Central memory CD8-positive, alpha-beta T cell (primary cell): ENCODE results near the gene MLPH.
A peak's percentile ranks its signal among the peaks of the same experiment; 100 is the strongest.

Experiments used
- ATAC-seq: fragments of 150-1000 bp; cut with Tn5 transposase; replicated peaks from 2 replicates; pipeline ENCODE4 v1.10.0; 2022; ENCODE audit warnings: mild to moderate bottlenecking, moderate FRiP score, moderate number of reproducible peaks; ENCODE audit not compliant: poor library complexity, severe bottlenecking; ENCODE audit errors: extremely low read depth
- DNase-seq, 2 donors: peaks; one replicate each; pipeline ENCODE4 v3.0.0; 2021; ENCODE audit warnings: low spot score in 2 of 2
- H3K27ac Mint-ChIP-seq: one replicate; pipeline ENCODE4 v1.8.0; 2022; ENCODE audit warnings: low read depth, mild to moderate bottlenecking, moderate library complexity, mixed read lengths
- H3K27me3 Mint-ChIP-seq: one replicate; pipeline ENCODE4 v1.8.0; 2022; ENCODE audit warnings: mixed read lengths
- H3K36me3 Mint-ChIP-seq: one replicate; pipeline ENCODE4 v1.8.0; 2022; ENCODE audit warnings: mild to moderate bottlenecking, moderate library complexity, mixed read lengths; ENCODE audit not compliant: insufficient read depth
- H3K4me1 Mint-ChIP-seq: one replicate; pipeline ENCODE4 v1.8.0; 2022; ENCODE audit warnings: mixed read lengths
- H3K4me3 Mint-ChIP-seq: one replicate; pipeline ENCODE4 v1.8.0; 2022; ENCODE audit warnings: mild to moderate bottlenecking, moderate library complexity, mixed read lengths
- H3K9me3 Mint-ChIP-seq: one replicate; pipeline ENCODE4 v1.8.0; 2022; ENCODE audit warnings: mixed read lengths

The MLPH gene

DNA sequence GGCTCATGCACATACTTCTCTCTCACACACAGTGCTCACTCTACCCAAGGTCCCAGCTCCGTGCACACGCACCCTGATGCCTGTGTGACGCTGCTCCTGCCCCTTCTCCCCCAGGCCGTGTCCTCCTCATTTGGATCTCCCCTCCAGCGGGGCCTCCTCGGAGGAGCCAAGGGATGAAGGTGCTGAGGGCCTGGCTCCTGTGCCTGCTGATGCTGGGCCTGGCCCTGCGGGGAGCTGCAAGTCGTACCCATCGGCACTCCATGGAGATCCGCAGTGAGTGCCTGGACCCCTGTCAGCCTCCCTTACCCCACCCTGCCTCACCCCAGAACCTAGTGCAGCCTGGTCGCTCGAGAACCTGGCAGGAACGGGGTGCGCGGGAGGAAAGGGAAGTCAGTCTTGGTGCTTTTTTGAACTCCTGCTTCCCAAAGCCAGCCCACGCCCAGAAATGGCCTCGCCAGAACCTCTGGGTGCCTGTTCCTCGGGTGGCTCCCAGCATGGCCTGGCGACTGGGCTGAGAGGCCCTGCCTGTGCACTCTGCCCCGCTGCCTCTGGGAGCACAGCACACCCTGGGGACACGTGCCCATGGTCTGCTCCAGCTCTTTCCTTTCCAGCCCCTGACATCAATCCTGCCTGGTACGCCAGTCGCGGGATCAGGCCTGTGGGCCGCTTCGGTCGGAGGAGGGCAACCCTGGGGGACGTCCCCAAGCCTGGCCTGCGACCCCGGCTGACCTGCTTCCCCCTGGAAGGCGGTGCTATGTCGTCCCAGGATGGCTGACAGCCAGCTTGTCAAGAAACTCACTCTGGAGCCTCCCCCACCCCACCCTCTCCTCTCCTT, 79.6 kb downstream of the MLPH start, which contains the start of gene PRLH:
TSS of gene PRLH (plus strand) at position 174 of the 835 bp plus-strand sequence. CDS start at position 174, 0 bp downstream.
- ATAC-seq, result no peak
- Mint-ChIP-seq H3K4me3 (no peak within 1 kb of the TSS), H3K4me1 (no peaks in the 10 kb centered on the region), H3K27ac (no peak within 1 kb of the TSS), H3K27me3 (no peaks in the 10 kb centered on the region), H3K9me3 (no peaks in the 10 kb centered on the region), H3K36me3 (no peaks in the 10 kb centered on the region)
- DNase-seq, result no peak

DNA sequence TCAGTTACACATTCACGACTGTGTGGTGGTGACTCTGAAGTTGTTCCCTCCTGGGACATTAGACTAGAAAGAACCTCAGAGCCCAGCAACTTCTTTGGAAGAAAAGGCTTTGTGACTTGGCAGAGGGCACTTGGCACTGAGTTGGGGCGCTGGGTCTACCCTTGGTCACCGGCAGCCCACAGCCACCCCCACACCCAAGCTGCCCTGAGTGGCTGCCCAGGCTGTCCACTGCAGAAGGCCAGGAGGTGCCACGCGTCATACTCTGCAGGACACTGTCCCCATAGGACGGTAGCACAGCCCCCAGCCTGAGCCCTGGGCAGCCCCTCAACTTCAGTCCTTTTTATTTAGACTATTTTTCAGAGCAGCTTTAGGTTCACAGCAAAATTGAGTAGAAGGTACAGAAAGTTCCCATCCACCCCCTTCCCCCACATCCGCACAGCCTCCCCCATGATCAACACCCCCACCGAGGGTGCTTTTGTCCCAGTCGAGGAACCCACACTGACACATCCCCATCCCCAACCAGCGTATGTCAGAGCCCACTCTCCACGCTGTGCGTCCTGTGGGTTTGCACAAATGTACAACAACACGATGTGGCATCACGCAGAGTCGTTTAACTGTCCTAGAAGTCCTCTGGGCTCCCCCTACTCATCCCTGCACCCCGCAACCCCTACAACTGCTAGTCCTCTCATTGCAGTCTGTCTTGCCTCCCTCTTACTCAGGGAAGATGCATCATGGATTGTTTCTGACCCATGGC, 80.4 kb downstream of the MLPH start:
- Mint-ChIP-seq H3K27ac (no peak overlapping the region), H3K4me1 (peaks cover 5% of the 10 kb centered on the region), H3K4me3 (no peak overlapping the region), H3K9me3 (no peaks in the 10 kb centered on the region), H3K27me3 (no peaks in the 10 kb centered on the region), H3K36me3 (no peaks in the 10 kb centered on the region)
- no peak for DNase-seq
- ATAC-seq, result no peak

DNA sequence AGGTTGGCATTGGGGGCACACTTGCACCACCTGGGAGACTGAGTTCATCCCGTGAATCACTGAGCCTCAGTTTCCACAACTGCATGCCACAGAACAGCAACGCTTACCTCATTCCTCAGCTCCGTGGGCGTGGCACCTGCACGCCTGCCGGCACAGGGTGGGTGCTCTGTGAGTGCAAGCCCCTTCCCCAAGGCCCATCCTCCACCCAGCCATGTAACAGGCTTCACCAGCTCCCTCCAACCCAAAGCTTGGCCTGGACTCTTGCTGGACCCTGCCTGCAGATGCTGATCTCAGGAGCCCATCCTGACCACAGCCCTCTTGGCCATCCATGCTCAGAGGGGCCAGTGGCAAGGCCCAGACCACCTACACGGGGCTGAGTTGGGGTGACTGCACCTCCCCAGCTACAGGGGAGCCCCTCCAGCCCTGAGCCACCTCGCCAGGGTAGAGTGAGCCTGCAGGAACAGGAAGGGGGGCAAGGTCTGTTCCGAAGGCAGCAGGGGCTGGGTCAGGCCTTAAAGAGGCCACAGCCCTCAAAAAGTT, 81.1 kb downstream of the MLPH start:
- Mint-ChIP-seq H3K4me1 (peaks cover 5% of the 10 kb centered on the region), H3K4me3 (no peak overlapping the region), H3K27me3 (no peaks in the 10 kb centered on the region), H3K27ac (no peak overlapping the region), H3K36me3 (no peaks in the 10 kb centered on the region), H3K9me3 (no peaks in the 10 kb centered on the region)
- ATAC-seq (no peak), DNase-seq (no peak)

DNA sequence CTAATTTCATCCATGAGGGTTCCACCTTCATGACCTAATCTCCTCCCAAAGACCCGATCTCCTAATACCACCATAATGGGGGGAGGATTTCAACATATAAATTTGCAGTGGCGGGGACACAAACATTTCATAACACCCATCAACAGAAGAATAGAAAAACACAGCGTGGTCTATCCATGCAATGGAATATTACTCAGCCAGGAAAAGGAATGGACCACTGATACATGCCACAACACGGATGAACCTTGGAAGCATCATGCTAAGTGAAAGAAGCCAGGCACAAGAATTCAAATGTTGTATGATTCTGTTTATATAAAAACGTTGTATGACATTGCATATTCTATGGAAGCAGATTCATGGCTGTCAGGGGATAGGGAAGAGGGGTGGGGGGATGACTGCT, 82.0 kb downstream of the MLPH start:
- Mint-ChIP-seq H3K27ac (no peak overlapping the region), H3K4me3 (no peak overlapping the region), H3K4me1 (peaks cover 5% of the 10 kb centered on the region), H3K9me3 (no peaks in the 10 kb centered on the region), H3K27me3 (no peaks in the 10 kb centered on the region), H3K36me3 (no peaks in the 10 kb centered on the region)
- ATAC-seq (no peak), DNase-seq (no peak)

DNA sequence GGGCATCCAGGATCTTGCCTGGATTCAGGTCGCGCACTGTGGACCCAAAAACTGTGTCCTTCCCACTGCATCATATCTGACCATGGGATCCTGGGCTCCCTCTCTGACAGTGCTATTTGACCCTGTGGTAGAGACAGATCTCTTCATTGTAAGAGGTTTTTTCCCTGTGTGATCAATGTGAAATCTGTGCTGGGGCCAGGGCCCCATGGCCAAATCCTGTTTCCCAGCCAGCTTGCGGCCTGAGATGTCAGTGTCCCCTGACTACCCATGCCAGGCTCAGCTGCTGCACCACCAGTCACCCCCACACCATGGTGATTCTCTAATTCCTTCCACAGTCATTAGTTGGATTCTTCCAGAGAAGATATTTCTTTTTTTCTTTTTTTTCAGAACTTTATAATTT, 82.8 kb downstream of the MLPH start:
- DNase-seq (no peak), ATAC-seq (no peak)
- no peaks in the 10 kb centered on the region for H3K9me3 Mint-ChIP-seq
- H3K27me3 Mint-ChIP-seq, result peaks cover under 1% of the 10 kb centered on the region
- H3K27ac Mint-ChIP-seq, result no peak overlapping the region
- H3K4me1 Mint-ChIP-seq, result peaks cover 5% of the 10 kb centered on the region
- no peak overlapping the region for H3K4me3 Mint-ChIP-seq
- H3K36me3 Mint-ChIP-seq, result no peaks in the 10 kb centered on the region

DNA sequence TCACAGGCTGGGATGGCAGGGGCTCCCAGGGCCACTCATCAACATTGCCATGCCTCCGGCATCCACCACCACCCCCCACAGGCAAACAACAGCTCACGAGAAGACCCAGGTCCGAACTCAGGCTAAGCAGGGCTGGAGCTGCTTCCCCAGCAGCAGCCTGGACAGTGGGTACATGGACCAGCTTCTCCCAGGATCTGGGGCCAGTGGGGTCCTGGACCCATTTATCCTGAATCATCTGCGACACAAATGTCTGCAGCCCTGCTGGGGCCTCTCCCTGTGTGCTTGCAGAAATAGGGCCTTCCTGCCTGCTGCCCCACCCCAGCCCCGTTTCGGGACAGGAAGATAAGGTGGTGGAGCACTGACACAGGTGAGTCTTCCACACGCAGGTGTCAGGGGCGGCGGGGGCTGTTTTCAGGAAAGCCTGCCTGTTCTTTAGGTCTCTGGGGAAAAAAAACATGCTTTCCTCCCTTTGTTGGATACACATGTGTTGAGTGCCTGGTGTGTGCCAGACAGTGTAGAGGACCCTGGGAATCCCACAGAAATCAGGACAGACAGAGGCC, 83.8 kb downstream of the MLPH start:
- no peaks in the 10 kb centered on the region for H3K36me3 Mint-ChIP-seq
- peaks cover 5% of the 10 kb centered on the region for H3K4me1 Mint-ChIP-seq
- H3K9me3 Mint-ChIP-seq, result no peaks in the 10 kb centered on the region
- no peak overlapping the region for H3K4me3 Mint-ChIP-seq
- DNase-seq (no peak), ATAC-seq (no peak)
- H3K27ac Mint-ChIP-seq, result no peak overlapping the region
- peaks cover 6% of the 10 kb centered on the region for H3K27me3 Mint-ChIP-seq

DNA sequence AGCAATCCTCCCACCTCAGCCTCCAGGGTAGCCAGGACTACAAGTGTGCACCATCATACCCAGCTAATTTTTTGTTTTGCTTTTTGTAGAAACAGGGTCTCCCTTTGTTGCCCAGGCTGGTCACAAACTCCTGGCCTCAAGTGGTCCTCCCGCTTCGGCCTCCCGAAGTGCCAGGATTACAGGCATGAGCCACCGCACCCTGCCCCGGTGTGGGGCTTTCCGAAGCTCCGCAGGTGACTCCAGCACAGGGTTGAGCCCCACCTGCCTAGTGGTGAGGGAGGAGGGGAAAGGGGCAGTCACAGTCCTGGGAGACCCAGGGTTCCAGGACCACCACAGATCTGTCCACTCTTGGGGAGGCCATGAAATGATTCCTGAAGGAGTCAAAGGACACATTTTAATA, 84.5 kb downstream of the MLPH start:
- no peak overlapping the region for H3K4me3 Mint-ChIP-seq
- H3K36me3 Mint-ChIP-seq, result no peaks in the 10 kb centered on the region
- DNase-seq (no peak), ATAC-seq (no peak)
- peaks cover 13% of the 10 kb centered on the region for H3K27me3 Mint-ChIP-seq
- H3K4me1 Mint-ChIP-seq, result peaks cover 5% of the 10 kb centered on the region
- no peaks in the 10 kb centered on the region for H3K9me3 Mint-ChIP-seq
- H3K27ac Mint-ChIP-seq, result no peak overlapping the region

DNA sequence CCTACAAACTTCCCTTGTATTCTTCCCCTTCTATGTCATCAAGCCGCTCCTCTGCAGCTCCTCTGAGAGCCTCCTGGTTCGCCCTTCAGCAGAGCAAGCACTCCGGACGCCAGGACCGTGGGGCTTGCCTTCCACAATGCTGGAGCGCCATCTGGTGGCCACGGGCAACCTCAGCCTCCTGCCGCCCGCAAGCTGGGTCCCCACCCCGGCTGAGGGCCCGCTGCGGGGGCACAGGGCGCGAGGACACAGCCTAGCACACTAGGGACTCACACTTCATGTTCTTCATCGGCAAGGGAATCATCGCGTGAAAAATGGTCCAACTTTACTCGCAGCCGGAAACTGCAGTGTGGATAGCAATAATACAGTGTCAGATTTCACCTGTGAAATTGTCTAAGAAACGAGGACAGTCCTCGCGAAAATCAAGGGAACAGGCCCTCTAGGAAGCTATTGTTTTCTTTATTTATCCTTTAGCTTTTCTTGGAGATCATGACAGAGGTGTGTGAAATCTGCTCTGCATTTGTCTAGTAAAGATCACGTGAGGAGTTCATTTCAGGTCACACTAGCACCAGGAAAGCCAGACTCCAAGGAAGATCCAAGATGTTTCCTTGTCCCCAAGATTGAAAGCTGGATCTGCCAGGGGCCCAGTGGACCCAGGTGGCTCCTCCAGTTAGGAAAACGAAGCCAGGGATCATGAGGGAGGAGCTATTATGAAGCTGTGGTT, 85.1 kb downstream of the MLPH start:
- no peaks in the 10 kb centered on the region for H3K9me3 Mint-ChIP-seq
- H3K27me3 Mint-ChIP-seq, result peaks cover 19% of the 10 kb centered on the region
- no peak overlapping the region for H3K27ac Mint-ChIP-seq
- DNase-seq (peak; percentile 61 to 83), ATAC-seq (peak; percentile 88)
- peaks cover 5% of the 10 kb centered on the region for H3K4me1 Mint-ChIP-seq
- no peak overlapping the region for H3K4me3 Mint-ChIP-seq
- H3K36me3 Mint-ChIP-seq, result no peaks in the 10 kb centered on the region

DNA sequence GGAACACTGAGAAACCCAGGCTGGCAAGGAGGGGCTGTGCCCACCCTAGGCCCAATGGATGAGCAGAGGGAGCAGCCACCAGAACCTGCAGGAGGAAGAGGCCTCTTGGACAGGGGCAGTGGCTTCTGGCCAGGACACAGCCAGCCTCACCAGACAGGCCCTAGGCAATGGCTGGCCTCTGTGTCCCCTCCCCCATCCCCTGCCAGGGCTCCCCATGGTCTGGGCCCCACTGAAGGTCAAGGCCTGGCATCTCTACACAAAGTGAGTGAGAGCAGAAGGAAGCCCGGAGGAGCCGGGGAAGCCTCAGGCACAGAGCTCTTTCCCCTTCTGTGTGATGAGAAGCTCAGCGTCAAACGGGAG, 85.7 kb downstream of the MLPH start:
- no peak overlapping the region for H3K27ac Mint-ChIP-seq
- ATAC-seq (no peak), DNase-seq (no peak)
- H3K4me1 Mint-ChIP-seq, result peaks cover 5% of the 10 kb centered on the region
- no peaks in the 10 kb centered on the region for H3K36me3 Mint-ChIP-seq
- no peaks in the 10 kb centered on the region for H3K9me3 Mint-ChIP-seq
- H3K27me3 Mint-ChIP-seq, result peaks cover 23% of the 10 kb centered on the region
- H3K4me3 Mint-ChIP-seq, result no peak overlapping the region

DNA sequence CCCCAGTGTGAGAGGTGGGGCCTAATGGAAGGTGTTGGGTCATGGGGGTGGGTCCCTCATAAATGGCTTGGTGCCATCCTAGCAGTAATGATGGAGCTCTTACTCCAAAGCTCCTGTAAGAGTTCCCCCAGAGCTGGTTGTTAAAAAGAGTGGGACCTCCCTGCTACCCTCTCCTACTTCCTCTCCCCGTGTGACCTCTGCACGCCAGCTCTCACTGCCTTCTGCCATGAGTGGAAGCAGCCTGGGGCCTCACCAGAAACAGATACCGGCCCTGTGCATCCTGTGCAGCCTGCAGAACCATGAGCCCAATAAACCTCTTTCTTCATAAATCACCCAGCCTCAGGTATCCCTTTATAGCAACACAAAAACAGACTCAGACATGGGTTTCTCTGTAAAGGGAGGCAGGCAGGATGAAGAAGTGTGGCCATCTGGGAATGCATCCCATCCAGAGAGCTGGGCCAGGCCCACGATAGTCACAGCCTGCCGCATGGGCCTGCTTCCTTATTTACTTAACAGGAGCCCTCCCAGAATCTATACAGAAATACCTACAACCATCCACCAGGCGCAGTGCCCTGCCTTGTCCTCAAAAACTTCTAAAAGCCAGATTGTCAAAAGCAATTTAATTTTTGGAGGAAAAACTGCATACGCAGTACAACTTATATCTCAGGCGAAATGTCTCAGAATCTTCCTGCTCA, 86.8 kb downstream of the MLPH start:
- Mint-ChIP-seq H3K9me3 (no peaks in the 10 kb centered on the region), H3K27ac (no peak overlapping the region), H3K4me3 (no peak overlapping the region), H3K27me3 (peaks cover 23% of the 10 kb centered on the region), H3K4me1 (peaks cover 5% of the 10 kb centered on the region), H3K36me3 (no peaks in the 10 kb centered on the region)
- ATAC-seq (no peak), DNase-seq (no peak)

DNA sequence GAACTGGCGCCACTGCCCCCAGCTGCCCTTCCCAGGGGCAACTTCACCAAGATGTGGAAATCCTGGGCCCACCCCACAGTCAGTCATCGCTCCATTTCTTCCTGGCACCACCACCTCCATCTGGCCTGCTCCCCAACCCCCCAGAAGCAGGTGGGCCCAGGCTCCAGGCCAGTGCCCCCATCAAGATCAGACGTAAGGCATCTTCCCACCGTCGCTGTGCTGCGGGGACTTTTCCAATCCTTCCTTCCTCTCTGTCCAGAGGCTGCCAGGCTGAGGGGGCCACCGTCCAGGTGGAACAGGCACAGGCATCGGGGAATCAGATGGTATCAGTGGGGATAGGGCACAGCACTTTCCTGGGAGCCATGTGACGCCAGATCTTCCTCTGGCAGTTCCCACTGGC, 87.4 kb downstream of the MLPH start:
- Mint-ChIP-seq H3K36me3 (no peaks in the 10 kb centered on the region), H3K4me1 (peaks cover 5% of the 10 kb centered on the region), H3K27ac (no peak overlapping the region), H3K27me3 (peaks cover 23% of the 10 kb centered on the region), H3K4me3 (no peak overlapping the region), H3K9me3 (no peaks in the 10 kb centered on the region)
- ATAC-seq (no peak), DNase-seq (no peak)
